Ovary (tissue), 9 donors: ENCODE measurements around the gene ACTN1. TPM values are rescaled to one million over a fixed set of nuclear protein-coding genes. Genes with fewer than 3 reads are reported as not detected.
A peak's percentile ranks its signal among the peaks of the same experiment; 100 is the strongest.

Experiments
- DNase-seq, 5 donors: peaks; one replicate each; pipeline ENCODE4 v3.0.0-alpha.2; 2019 to 2020
- H3K27ac ChIP-seq, 2 donors: fragments of 200-600 bp; one replicate each; pipeline versions ENCODE4 v1.5.1 to v1.8.0; 2019 to 2022
- H3K27me3 ChIP-seq: fragments of 200-600 bp; one replicate; pipeline ENCODE4 v1.8.0; 2022
- H3K36me3 ChIP-seq: fragments of 200-600 bp; sonication (generic); one replicate; pipeline ENCODE4 v1.5.1; 2019
- H3K4me1 ChIP-seq: one replicate; pipeline ENCODE4 v1.8.1; 2013; ENCODE audit warnings: mild to moderate bottlenecking, moderate library complexity; ENCODE audit not compliant: insufficient read depth
- H3K4me3 ChIP-seq: fragments of 200-600 bp; sonication (generic); one replicate; pipeline ENCODE4 v1.5.1; 2017
- H3K9me3 ChIP-seq, 2 donors: fragments of 200-600 bp in 1 of 2; sonication (generic) in 1 of 2; one replicate each; pipeline versions ENCODE4 v1.5.1 to v1.8.1; 2013 to 2019; ENCODE audit warnings: mild to moderate bottlenecking in 1 of 2, moderate library complexity in 1 of 2
- CTCF ChIP-seq, 3 donors: fragments of 450-650 bp in 2 of 3; fragments of 200-600 bp in 1 of 3; IDR thresholded peaks; one replicate each; pipeline versions ENCODE4 v1.5.1 to v1.8.0; 2016 to 2022; ENCODE audit warnings: antibody characterized with exemption in 3 of 3, mild to moderate bottlenecking in 1 of 3
- EP300 ChIP-seq: sonication (generic); formaldehyde crosslinking; IDR thresholded peaks from one replicate; pipeline ENCODE4 v1.6.1; 2017; ENCODE audit warnings: antibody characterized with exemption
- POLR2A ChIP-seq: fragments of 450-650 bp; IDR thresholded peaks from one replicate; pipeline ENCODE4 v1.6.1; 2017; ENCODE audit warnings: antibody characterized with exemption, mild to moderate bottlenecking, moderate library complexity
- WGBS, 3 donors: extraction: QIAGEN DNeasy Blood & Tissue Kit in 1 of 3; methylation state at CpG; one replicate each; pipeline versions ENCODE4 v1.1.5 to v1.1.7; 2013 to 2017; 5-methylcytosine and 5-hydroxymethylcytosine counted together
- intact Hi-C, 4 donors: fragments of 100-400 bp; cut with DNase I; formaldehyde crosslinking; loops; one replicate each; pipeline versions ENCODE4 v1.11.0 to v1.15.1; 2022 to 2023
- polyA plus RNA-seq, 2 donors: library from polyadenylated mRNA; stranded (reverse); fragments of 200-250 nt in 1 of 2; fragments of 350-450 nt in 1 of 2; fragmentation: Illumina TruSeq in 1 of 2; extraction: RNeasy Lipid Tissue Mini Kit (QIAGEN cat#74804) in 1 of 2; gene quantifications; one replicate each; pipeline ENCODE4 v1.2.3, GENCODE V29; 2013 to 2014
- total RNA-seq, 7 donors: library from RNA; depleted of rRNA in 2 of 7; stranded (reverse); fragments of >200 nt in 2 of 7; fragmentation: NEBNext Ultra II Directional in 3 of 7; extraction: Animal tissue kit (Norgen Biotek cat#: 25700) in 3 of 7; gene quantifications; one replicate each; pipeline versions ENCODE4 v1.1.0 to v1.2.4, GENCODE V29; 2016 to 2023
- donor health status: DM: no; HTN: no; CAD: no; lungs with moderate emphysema.
- donor health status: DM: no; HTN: no; CAD: no.
- donor health status: Bipolar disorder and iron deficiency.
- donor health status: DM: yes; HTN: yes; CAD: no.
- donor health status: DM: no; HTN: no; CAD: no.
- donor health status: DM: yes; HTN: yes; CAD: no.

ACTN1 gene
- total and polyA plus RNA-seq, 9 donors, result 39.0 to 203 (median 138) TPM

GRCh38 chr14:68986225-68986624 lies 7.1 kb upstream of the ACTN1 start:
- TF ChIP-seq EP300, result no peak
- no peak for TF ChIP-seq POLR2A
- TF ChIP-seq CTCF (IDR thresholded peaks at IDR 0.05), result no peak
- Histone ChIP-seq H3K4me1 (peaks cover 3% of the 10 kb centered on the region), H3K36me3 (no peaks in the 10 kb centered on the region), H3K27me3 (no peaks in the 10 kb centered on the region), H3K27ac (no peak overlapping the region), H3K4me3 (no peak overlapping the region), H3K9me3 (no peaks in the 10 kb centered on the region)
- no peak for DNase-seq
- 45 to 51% (median 47%) methylated on average over 2 of the region's 2 CpGs for WGBS, 3 donors
- intact Hi-C loops, result loop anchor here in 2 of 4 donors (10.0 kb wide), 2 partner anchors 59 to 109 kb away; no protein-coding TSS in a partner anchor

DNA sequence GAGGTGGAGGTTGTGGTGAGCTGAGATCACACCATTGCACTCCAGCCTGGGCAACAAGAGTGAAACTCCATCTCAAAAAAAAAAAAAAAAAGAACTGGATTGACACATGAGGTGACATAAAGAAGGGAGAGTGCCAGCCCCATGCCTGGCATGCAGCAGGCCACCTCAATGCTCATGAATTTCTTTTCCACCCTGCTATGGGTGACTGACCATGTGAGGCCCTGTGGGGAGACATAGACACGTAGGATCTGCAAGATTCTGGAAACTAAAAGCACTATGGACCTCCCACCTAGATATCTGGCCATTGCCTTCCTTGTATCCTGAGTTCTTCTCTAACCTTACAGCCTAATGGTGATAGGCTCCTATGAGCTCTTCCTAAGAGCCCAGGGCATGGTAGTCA lies 5.6 kb upstream of the ACTN1 start:
- no peak for DNase-seq
- TF ChIP-seq POLR2A (no peak), CTCF (IDR thresholded peaks at IDR 0.05) (no peak), EP300 (no peak)
- WGBS, 3 donors, result 88 to 100% (median 89%) methylated on average over 1 of the region's 1 CpG
- H3K36me3 ChIP-seq, result no peaks in the 10 kb centered on the region
- H3K27ac ChIP-seq, result no peak overlapping the region
- no peak overlapping the region for H3K4me3 ChIP-seq
- H3K9me3 ChIP-seq, result no peaks in the 10 kb centered on the region
- intact Hi-C loops, result loop anchor here in 2 of 4 donors (5.0 to 10.0 kb wide), 3 partner anchors 58 to 110 kb away; no protein-coding TSS in a partner anchor
- no peaks in the 10 kb centered on the region for H3K27me3 ChIP-seq
- H3K4me1 ChIP-seq, result peaks cover 3% of the 10 kb centered on the region

DNA sequence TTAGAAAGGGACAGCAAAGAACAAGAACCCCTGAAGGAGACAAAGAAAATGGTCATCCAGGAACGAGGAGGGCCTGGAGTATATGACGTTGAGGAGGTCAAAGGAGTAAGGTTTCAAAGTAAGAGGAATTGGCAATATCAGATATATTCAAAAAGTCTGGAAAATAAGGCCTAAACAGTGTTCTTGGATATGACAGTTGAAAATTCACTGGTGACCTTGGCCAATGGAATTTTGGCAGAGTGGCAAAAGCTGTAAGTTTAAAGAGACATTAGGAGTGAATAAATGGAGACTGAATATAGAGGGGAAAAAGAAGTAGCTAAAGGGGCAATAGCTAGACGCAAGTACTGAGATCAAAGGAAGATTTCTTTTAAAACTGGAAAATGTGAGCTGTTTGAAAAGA lies 4.1 kb upstream of the ACTN1 start:
- Histone ChIP-seq H3K4me3 (no peak overlapping the region), H3K27me3 (no peaks in the 10 kb centered on the region), H3K9me3 (no peaks in the 10 kb centered on the region), H3K4me1 (peaks cover 3% of the 10 kb centered on the region), H3K36me3 (no peaks in the 10 kb centered on the region), H3K27ac (peak overlapping the region in 1 of 2 donors; percentile 59)
- no peak for DNase-seq
- TF ChIP-seq POLR2A (no peak), CTCF (IDR thresholded peaks at IDR 0.05) (no peak), EP300 (no peak)
- intact Hi-C loops, result loop anchor here in 2 of 4 donors (5.0 to 10.0 kb wide), 3 partner anchors 59 to 112 kb away; no protein-coding TSS in a partner anchor
- WGBS, 3 donors, result 17 to 26% (median 18%) methylated on average over 3 of the region's 3 CpGs

DNA sequence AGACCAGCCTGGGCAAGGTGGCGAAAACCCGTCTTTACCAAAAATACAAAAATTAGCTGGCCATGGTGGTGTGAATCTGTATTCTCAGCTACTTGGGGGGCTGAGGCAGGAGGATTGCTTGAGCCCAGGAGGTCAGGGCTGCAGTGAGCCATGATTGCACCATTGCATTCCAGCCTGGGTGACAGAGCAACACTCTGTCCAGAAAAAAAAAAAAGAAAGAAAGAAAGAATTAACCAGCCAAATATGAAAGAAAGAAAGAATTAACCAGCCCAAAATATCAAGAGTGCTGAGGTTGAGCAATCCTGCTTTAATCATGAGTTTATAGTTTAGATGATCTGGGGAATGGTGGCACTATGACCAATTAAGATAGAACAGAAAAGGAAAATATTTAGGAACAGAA lies 3.5 kb upstream of the ACTN1 start:
- Histone ChIP-seq H3K27me3 (no peaks in the 10 kb centered on the region), H3K9me3 (no peaks in the 10 kb centered on the region), H3K27ac (peak overlapping the region in 1 of 2 donors; percentile 59), H3K4me3 (no peak overlapping the region), H3K36me3 (no peaks in the 10 kb centered on the region), H3K4me1 (peaks cover 3% of the 10 kb centered on the region)
- WGBS, 3 donors, result 89% methylated on average over 2 of the region's 2 CpGs
- intact Hi-C loops, result loop anchor here in 2 of 4 donors (5.0 to 10.0 kb wide), 3 partner anchors 60 to 112 kb away; no protein-coding TSS in a partner anchor
- peak in 3 of 5 donors; percentile 45 to 68 (median 48) for DNase-seq
- no peak for TF ChIP-seq POLR2A
- no peak for TF ChIP-seq CTCF (IDR thresholded peaks at IDR 0.05)
- TF ChIP-seq EP300, result no peak
